Smooth muscle cell (in vitro differentiated cells): ENCODE data around the gene SH3PXD2B. TPM values are rescaled to one million over a fixed set of nuclear protein-coding genes. Genes with fewer than 3 reads are reported as not detected.
A peak's percentile ranks its signal among the peaks of the same experiment; 100 is the strongest.

ENCODE experiments used
- DNase-seq: peaks from one replicate; lab custom pipeline; 2025; ENCODE audit not compliant: unreplicated experiment; lab: John Stamatoyannopoulos, UW
- H2AFZ ChIP-seq: fragments of 200-600 bp; sonication (generic); 2 replicates; pipeline ENCODE4 v1.6.0; 2016; ENCODE audit warnings: antibody characterized with exemption, low read depth, mild to moderate bottlenecking
- H3F3A ChIP-seq: fragments of 200-600 bp; sonication (generic); 2 replicates; pipeline ENCODE4 v1.6.0; 2017; ENCODE audit warnings: antibody characterized with exemption, low read depth
- H3K27ac ChIP-seq: fragments of 200-600 bp; sonication (generic); 2 replicates; pipeline ENCODE4 v1.5.1; 2016; ENCODE audit warnings: low read depth, mild to moderate bottlenecking
- H3K27me3 ChIP-seq: fragments of 200-600 bp; sonication (generic); 2 replicates; pipeline ENCODE4 v1.6.1; 2016; ENCODE audit warnings: low read depth, mild to moderate bottlenecking
- H3K36me3 ChIP-seq: fragments of 200-600 bp; sonication (generic); 2 replicates; pipeline ENCODE4 v1.5.1; 2016; ENCODE audit warnings: low read depth
- H3K4me1 ChIP-seq: fragments of 200-600 bp; sonication (generic); 2 replicates; pipeline ENCODE4 v1.5.1; 2016; ENCODE audit warnings: low read depth
- H3K4me2 ChIP-seq: fragments of 200-600 bp; sonication (generic); 2 replicates; pipeline ENCODE4 v1.6.0; 2016; ENCODE audit warnings: mild to moderate bottlenecking
- H3K4me3 ChIP-seq: fragments of 200-600 bp; sonication (generic); 2 replicates; pipeline ENCODE4 v1.5.1; 2016; ENCODE audit warnings: mild to moderate bottlenecking
- H3K79me2 ChIP-seq: fragments of 200-600 bp; sonication (generic); 2 replicates; pipeline ENCODE4 v1.6.0; 2016; ENCODE audit warnings: low read depth, mild to moderate bottlenecking
- H3K9ac ChIP-seq: fragments of 200-600 bp; sonication (generic); 2 replicates; pipeline ENCODE4 v1.6.0; 2016; ENCODE audit warnings: low read depth
- H3K9me3 ChIP-seq: fragments of 200-600 bp; sonication (generic); replicated peaks from 2 replicates; pipeline ENCODE4 v1.5.1; 2016; ENCODE audit warnings: low read depth
- H4K20me1 ChIP-seq: fragments of 200-600 bp; sonication (generic); 2 replicates; pipeline ENCODE4 v1.6.0; 2016; ENCODE audit warnings: low read depth
- WGBS: methylation state at CpG from one replicate; pipeline ENCODE4 v1.1.7; 2016; ENCODE audit warnings: low lambda C conversion rate; 5-methylcytosine and 5-hydroxymethylcytosine counted together
- polyA plus RNA-seq: library from polyadenylated mRNA; unstranded; fragments of >200 nt; fragmentation: Nextera tagmentation; extraction: Ambion mirVana; gene quantifications from 2 replicates; pipeline ENCODE4 v1.2.1, GENCODE V29; 2016
- total RNA-seq: library from RNA; depleted of rRNA; stranded (reverse); fragments of >200 nt; gene quantifications from 2 replicates; pipeline ENCODE4 v1.2.3, GENCODE V29; 2014
- TF ChIP-seq, protein P1 (sequence below): fragments of 200-600 bp; sonication (generic); IDR thresholded peaks from 2 replicates; pipeline ENCODE4 v1.5.1; 2017; ENCODE audit warnings: borderline replicate concordance, mild to moderate bottlenecking, antibody characterized with exemption; ENCODE audit not compliant: insufficient read depth, poor library complexity, severe bottlenecking

Gene SH3PXD2B
- total and polyA plus RNA-seq, 2 experiments from 2014 or later: 36.5 to 39.4 TPM

GRCh38 chr5:172436078-172436878 is 18.0 kb downstream of the SH3PXD2B start:
- no peak overlapping the region for H3K9ac ChIP-seq
- no peaks in the 10 kb centered on the region for H3K9me3 ChIP-seq
- peak overlapping the region; percentile 31 for H3K27ac ChIP-seq
- DNase-seq: no peak
- TF ChIP-seq, protein P1, sequence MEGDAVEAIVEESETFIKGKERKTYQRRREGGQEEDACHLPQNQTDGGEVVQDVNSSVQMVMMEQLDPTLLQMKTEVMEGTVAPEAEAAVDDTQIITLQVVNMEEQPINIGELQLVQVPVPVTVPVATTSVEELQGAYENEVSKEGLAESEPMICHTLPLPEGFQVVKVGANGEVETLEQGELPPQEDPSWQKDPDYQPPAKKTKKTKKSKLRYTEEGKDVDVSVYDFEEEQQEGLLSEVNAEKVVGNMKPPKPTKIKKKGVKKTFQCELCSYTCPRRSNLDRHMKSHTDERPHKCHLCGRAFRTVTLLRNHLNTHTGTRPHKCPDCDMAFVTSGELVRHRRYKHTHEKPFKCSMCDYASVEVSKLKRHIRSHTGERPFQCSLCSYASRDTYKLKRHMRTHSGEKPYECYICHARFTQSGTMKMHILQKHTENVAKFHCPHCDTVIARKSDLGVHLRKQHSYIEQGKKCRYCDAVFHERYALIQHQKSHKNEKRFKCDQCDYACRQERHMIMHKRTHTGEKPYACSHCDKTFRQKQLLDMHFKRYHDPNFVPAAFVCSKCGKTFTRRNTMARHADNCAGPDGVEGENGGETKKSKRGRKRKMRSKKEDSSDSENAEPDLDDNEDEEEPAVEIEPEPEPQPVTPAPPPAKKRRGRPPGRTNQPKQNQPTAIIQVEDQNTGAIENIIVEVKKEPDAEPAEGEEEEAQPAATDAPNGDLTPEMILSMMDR: no peak
- H3K36me3 ChIP-seq: no peaks in the 10 kb centered on the region
- H3K4me3 ChIP-seq: no peak overlapping the region
- no peaks in the 10 kb centered on the region for H3F3A ChIP-seq
- H3K4me2 ChIP-seq: no peak overlapping the region
- H4K20me1 ChIP-seq: peaks cover 100% of the 10 kb centered on the region
- peaks cover 97% of the 10 kb centered on the region for H3K79me2 ChIP-seq
- H2AFZ ChIP-seq: no peak overlapping the region
- peaks cover 5% of the 10 kb centered on the region for H3K4me1 ChIP-seq
- 91% methylated on average over 12 of the region's 12 CpGs for WGBS
- H3K27me3 ChIP-seq: no peaks in the 10 kb centered on the region

- H2AFZ ChIP-seq: no peak overlapping the region
- DNase-seq: no peak
- H3K9ac ChIP-seq: no peak overlapping the region
- no peaks in the 10 kb centered on the region for H3K9me3 ChIP-seq
- H3K4me1 ChIP-seq: peaks cover 5% of the 10 kb centered on the region
- H3F3A ChIP-seq: peaks cover 4% of the 10 kb centered on the region
- no peak overlapping the region for H3K4me2 ChIP-seq
- H3K4me3 ChIP-seq: no peak overlapping the region
- peaks cover 100% of the 10 kb centered on the region for H4K20me1 ChIP-seq
- TF ChIP-seq, protein P1: no peak
- H3K27ac ChIP-seq: no peak overlapping the region
- H3K27me3 ChIP-seq: no peaks in the 10 kb centered on the region
- H3K79me2 ChIP-seq: peaks cover 97% of the 10 kb centered on the region
- no peaks in the 10 kb centered on the region for H3K36me3 ChIP-seq
- WGBS: 80% methylated on average over 8 of the region's 8 CpGs
Observed at GRCh38 chr5:172435362-172436077, 18.8 kb downstream of the SH3PXD2B start.

DNA sequence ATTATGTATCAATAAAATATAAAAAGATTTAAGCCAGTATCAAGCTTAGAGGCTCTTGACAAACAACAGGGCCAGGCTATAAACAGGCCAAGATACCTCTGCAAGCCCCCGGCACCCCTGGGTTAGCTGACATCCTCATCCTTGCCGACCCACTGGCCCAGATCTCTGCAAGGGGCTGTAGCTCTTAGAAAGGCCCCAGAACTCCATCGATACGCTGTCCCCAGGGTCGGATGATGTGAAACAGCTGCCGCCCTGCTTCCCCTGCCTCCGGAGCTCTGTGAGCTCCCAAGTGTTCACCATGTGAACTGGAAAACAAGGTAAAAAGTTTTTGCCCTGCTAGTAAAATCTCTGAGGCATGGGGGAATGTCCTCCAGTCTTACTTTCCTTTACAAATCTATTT is 20.1 kb downstream of the SH3PXD2B start:
- no peaks in the 10 kb centered on the region for H3K36me3 ChIP-seq
- peaks cover 89% of the 10 kb centered on the region for H3K79me2 ChIP-seq
- H3K4me1 ChIP-seq: peaks cover 10% of the 10 kb centered on the region
- WGBS: 80% methylated on average over 7 of the region's 7 CpGs
- H2AFZ ChIP-seq: no peak overlapping the region
- H3K9ac ChIP-seq: no peak overlapping the region
- peaks cover 15% of the 10 kb centered on the region for H3F3A ChIP-seq
- TF ChIP-seq, protein P1: no peak
- H3K9me3 ChIP-seq: no peaks in the 10 kb centered on the region
- H3K4me2 ChIP-seq: no peak overlapping the region
- no peak for DNase-seq
- H3K27me3 ChIP-seq: no peaks in the 10 kb centered on the region
- H3K27ac ChIP-seq: no peak overlapping the region
- no peak overlapping the region for H3K4me3 ChIP-seq
- peaks cover 100% of the 10 kb centered on the region for H4K20me1 ChIP-seq
